ENCODE data around the gene SHQ1.

SHQ1 gene

DNA sequence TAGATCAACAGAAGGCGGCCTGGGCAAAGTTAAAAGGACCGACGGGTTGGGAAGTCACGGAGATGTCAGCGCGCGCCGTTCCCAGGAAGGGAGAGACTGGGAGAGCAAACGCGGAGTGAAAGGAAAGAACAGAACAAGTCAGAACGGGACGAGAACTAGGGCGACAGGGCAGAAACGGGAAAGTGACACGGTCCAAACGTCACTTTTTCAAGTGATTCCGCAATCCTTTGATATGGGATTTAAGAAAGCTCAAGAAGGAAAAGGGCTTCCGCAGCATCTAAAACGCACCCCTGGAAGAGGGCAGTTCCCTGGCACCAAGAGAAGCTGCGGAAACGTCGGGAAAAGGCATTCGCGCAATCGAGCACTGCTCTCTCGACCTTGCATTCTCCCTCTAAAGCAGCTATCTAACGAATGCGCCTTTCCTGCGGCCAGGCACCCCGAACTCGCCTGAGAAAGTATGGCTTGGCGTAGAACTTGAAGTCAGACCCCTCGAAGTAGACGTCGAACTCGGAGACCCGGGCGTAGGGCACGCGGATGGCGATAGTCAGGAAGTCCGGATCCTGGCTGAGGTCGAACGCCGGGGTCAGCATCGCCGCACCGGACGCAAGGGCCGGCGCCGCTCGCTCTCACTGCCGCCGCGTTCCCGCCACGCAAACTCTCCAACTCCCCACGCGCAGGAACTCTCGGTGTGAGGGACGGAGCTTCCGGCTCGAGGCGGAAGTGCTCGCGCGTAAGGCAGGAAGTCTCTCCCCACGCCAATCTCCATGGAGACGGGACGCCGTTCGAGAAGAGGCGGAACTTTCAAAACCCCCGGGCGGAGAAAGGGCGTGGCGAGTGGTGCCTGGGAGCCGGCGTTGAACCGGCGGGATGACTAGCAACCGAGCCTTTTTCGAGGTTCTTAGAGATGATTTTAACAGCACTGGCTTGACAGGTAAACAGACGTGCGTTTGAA lies at the start of gene SHQ1:
SHQ1 (minus strand) TSS at position 695 of the 952 bp plus-strand sequence; CDS start at position 590, 105 bp downstream.
- TF ChIP-seq, protein P1, sequence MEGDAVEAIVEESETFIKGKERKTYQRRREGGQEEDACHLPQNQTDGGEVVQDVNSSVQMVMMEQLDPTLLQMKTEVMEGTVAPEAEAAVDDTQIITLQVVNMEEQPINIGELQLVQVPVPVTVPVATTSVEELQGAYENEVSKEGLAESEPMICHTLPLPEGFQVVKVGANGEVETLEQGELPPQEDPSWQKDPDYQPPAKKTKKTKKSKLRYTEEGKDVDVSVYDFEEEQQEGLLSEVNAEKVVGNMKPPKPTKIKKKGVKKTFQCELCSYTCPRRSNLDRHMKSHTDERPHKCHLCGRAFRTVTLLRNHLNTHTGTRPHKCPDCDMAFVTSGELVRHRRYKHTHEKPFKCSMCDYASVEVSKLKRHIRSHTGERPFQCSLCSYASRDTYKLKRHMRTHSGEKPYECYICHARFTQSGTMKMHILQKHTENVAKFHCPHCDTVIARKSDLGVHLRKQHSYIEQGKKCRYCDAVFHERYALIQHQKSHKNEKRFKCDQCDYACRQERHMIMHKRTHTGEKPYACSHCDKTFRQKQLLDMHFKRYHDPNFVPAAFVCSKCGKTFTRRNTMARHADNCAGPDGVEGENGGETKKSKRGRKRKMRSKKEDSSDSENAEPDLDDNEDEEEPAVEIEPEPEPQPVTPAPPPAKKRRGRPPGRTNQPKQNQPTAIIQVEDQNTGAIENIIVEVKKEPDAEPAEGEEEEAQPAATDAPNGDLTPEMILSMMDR (conservative IDR thresholded peaks at IDR 0.05; ENCODE audit: low read depth, low read length) = no peak
- H3K4me3 ChIP-seq (ENCODE audit: low read length) = peak within 1 kb of the TSS; percentile 91
- peak; percentile 63 for DNase-seq (ENCODE audit: low read depth)

DNA sequence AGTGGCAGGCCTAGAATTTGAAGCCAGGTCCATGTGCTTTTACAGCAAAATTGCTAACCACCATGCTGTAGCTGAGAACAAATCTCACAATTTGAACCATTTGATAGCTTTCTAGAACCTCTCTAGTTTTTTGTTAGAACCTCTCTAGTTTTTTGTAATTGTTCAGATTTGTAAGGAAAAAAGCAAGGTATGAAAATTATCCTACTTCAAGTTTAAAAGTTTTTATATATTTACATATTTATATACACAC lies 49.4 kb upstream of the SHQ1 start:
- TF ChIP-seq, protein P1 (conservative IDR thresholded peaks at IDR 0.05; ENCODE audit: low read depth, low read length) = no peak
- no peak for DNase-seq (ENCODE audit: low read depth)
- H3K4me3 ChIP-seq (ENCODE audit: low read length) = no peak overlapping the region

DNA sequence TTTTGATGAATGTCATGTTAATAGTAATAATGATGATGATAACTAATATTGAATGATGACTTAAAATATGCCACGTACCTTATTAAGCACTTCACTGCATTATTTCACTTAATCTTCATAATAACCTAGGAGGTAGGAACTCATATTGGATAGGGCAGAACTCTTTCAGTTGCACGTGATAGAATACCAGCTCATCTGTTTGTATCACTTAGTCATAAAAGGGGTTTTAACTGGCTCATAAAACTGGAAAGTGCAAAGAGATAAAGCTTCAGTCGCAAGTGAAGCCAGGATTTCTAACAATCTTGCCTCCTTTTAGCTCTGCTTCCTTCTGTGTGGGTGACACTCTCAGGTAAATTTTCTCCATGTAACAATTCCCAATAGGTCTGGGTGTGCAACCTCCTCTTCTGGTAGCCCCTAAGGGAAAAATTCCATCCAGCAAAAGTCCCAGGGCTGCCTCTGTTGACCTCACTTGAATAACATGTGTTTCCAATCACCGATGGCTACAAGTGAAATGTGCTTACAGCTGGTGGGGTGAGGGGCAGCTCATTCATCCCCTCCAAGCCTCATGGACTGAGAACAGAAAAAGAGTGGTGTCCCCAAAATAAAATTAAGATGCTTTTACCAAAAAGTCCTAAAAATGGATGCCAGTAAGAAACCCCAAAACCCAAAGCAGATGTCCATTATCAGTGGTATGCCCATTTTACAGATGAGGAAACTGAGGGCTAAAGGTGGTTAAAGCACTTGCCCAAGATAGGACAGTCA lies 48.9 kb upstream of the SHQ1 start:
- TF ChIP-seq, protein P1 (conservative IDR thresholded peaks at IDR 0.05; ENCODE audit: low read depth, low read length) = no peak
- DNase-seq (ENCODE audit: low read depth) = no peak
- H3K4me3 ChIP-seq (ENCODE audit: low read length) = no peak overlapping the region

DNA sequence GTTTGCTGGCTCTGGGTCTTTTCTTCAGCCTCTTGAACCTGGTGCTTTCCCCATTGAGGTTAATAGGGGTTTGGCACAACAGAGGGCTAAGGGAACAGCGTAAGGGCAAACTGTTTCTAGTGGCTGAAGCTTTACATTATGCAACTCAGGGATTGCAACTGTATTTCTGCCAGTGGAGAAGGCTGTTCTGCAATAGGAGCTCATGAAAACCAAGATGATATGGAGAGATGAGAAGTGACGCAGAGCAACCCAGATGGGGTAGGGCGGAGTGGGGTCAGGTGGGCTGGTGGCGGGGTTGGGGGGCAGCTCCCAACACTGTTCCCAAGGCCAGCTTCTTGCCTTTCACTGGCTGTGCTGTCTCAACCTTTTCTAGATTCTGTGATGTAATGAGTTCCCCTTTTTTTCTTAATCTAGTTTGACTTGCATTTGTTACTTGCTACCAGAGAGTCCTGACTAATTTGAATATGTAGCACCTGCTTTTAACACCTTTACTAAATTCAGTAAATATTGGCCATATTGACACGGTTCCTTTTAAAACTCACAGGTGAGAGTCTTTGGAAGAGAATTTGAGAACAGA lies 46.8 kb upstream of the SHQ1 start:
- no peak overlapping the region for H3K4me3 ChIP-seq (ENCODE audit: low read length)
- DNase-seq (ENCODE audit: low read depth) = no peak
- TF ChIP-seq, protein P1 (conservative IDR thresholded peaks at IDR 0.05; ENCODE audit: low read depth, low read length) = no peak

DNA sequence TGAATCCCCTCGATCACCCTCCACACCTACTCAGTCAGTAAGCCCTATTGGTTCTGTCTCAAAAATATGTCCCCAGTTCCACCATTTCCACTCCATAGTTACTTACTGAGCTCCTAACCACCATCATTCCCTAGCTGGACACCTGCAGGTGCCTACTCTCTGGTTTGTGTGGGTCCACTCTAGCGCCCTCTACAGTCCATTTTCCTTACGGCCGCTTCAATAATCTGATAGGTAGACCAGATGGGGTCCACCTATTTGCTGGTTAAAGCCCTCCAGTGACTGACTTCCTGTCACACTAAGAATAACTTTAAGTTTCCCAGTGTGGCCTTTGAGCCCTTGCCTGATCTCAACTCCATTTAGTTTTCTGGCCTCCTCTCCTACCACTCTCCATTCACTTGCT lies 44.6 kb upstream of the SHQ1 start:
- no peak overlapping the region for H3K4me3 ChIP-seq (ENCODE audit: low read length)
- TF ChIP-seq, protein P1 (conservative IDR thresholded peaks at IDR 0.05; ENCODE audit: low read depth, low read length) = peak; percentile 36
- no peak for DNase-seq (ENCODE audit: low read depth)

DNA sequence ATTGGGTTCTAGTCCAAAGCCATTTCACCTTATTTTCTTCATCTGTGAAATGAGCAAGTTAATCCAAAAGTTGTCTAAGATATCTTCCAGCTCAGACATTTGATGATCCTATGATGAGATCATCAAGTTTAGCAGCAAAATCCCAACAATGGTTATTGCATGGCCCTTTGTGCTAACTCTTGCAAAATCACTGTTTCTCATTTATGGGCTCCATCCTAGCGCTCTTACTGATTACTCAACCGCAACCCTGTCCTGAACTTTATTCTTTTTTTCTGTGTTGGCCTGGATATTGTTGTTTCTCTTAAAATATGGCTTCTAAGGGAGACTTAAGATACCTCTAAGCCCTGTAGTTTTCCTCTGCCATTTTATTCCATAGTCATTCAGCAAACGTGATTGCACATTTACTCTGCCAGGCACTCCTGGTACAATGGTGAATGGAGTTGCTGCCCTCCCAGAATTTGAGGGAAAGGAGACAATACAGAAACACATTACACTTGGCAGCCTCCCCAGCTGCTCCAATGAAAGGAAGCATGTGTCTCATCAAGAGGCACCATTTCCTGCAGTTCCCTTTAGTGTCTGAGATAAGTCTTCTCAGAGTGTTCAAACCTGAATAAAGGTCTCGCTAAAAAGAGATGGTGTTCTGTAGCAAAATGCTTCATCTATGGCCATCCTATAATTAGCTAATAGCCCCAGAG lies 44.0 kb upstream of the SHQ1 start:
- TF ChIP-seq, protein P1 (conservative IDR thresholded peaks at IDR 0.05; ENCODE audit: low read depth, low read length) = no peak
- no peak overlapping the region for H3K4me3 ChIP-seq (ENCODE audit: low read length)
- DNase-seq (ENCODE audit: low read depth) = no peak

All from retinal pigment epithelial cell (primary cell).